IPS-18c (cell line): ENCODE results near the gene SNRNP25.
A peak's percentile ranks its signal among the peaks of the same experiment; 100 is the strongest.
"Not testable (repeated sequence)": the region's sequence is repeated elsewhere in the genome, so short reads cannot be mapped to it uniquely, and the experiment has no call there.

Experiments
- H3K4me3 ChIP-seq: 2 replicates; pipeline ENCODE4 v1.7.0; 2013; ENCODE audit warnings: low read depth, mild to moderate bottlenecking, low read length, moderate library complexity; ENCODE audit not compliant: insufficient read depth
- H3K9me3 ChIP-seq: one replicate; pipeline ENCODE4 v1.6.1; 2013; ENCODE audit warnings: mild to moderate bottlenecking, low read length, moderate library complexity; ENCODE audit not compliant: control insufficient read depth, insufficient read depth

The SNRNP25 gene

DNA sequence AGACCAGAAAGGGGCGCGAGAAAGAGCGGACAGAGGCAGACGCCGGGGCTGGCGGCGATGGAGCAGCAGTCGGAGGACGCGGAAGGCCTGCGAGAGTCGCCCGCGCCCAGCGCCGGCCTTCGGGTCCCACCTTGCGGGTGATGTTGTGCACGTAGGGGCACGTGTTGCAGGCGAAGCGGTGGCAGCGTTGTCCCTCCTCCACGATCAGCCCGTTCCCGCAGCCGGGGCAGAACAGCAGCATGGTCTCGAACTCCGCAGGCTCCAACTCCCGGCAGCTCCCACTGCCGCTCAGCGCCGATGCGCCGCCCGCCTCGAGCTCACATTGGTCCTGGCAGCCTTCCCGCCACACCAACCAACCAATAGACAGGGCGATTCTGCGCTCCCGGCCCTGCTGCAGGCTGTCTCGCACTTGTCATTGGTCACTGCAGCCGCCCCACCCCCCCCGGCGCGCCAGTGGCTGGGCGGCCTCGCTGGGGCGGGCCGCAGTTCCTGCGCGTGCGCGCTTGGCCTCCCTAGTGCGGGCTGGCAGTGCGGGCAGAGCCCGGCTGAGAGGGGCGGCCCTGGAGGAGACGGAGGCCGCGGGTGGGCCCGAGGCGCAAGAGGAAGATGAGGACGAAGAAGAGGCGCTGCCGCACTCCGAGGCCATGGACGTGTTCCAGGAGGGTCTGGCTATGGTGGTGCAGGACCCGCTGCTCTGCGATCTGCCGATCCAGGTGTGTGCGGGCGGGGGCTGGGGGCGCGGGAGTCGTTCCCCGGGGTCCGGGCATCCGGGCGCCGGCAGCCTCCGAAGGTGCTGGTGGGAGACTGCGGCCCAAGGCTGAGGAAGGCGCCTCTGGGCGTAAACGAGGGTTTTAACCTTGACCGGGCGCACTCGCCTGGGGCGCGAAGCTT is at the start of gene SNRNP25, which contains the start of gene POLR3K:
Gene SNRNP25, plus strand, starts transcription at position 483 of the 891 bp plus-strand sequence. Its CDS starts 189 bp downstream, at position 672.
Gene POLR3K, minus strand, starts transcription at position 263 of the 891 bp plus-strand sequence. Its CDS starts 22 bp downstream, at position 241.
- Histone ChIP-seq H3K9me3 (no peaks in the 10 kb centered on the region), H3K4me3 (peak within 1 kb of the TSS; percentile 95)

DNA sequence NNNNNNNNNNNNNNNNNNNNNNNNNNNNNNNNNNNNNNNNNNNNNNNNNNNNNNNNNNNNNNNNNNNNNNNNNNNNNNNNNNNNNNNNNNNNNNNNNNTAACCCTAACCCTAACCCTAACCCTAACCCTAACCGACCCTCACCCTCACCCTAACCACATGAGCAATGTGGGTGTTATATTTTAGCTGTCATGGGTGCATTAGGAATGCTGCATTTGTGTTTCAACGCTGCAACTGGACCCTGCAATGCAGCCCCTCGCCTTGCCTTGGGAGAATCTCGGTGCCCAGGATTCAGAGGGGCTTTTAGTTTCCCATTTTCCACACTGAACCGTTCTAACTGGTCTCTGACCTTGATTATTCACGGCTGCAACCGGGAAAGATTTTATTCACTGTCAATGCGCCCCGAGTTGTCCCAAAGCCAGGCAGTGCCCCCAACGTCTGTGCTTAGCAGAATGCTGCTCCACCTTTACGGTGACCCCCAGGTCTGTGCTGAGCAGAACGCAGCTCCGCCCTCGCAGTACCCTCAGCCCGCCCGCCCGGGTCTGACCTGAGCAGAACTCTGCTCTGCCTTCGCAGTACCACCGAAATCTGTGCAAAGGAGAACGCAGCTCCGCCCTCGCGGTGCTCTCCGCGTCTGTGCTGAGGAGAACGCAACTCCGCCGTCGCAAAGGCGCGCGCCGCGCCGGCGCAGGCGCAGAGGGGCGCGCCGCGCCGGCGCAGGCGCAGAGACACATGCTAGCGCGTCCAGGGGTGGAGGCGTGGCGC is 43.5 kb upstream of the SNRNP25 start:
- Histone ChIP-seq H3K9me3 (no peaks in the 10 kb centered on the region), H3K4me3 (no peak overlapping the region)

DNA sequence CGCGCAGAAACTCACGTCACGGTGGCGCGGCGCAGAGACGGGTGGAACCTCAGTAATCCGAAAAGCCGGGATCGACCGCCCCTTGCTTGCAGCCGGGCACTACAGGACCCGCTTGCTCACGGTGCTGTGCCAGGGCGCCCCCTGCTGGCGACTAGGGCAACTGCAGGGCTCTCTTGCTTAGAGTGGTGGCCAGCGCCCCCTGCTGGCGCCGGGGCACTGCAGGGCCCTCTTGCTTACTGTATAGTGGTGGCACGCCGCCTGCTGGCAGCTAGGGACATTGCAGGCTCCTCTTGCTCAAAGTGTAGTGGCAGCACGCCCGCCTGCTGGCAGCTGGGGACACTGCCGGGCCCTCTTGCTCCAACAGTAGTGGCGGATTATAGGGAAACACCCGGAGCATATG is 42.9 kb upstream of the SNRNP25 start:
- H3K4me3 ChIP-seq, H3K9me3 ChIP-seq: not testable (repeated sequence)

DNA sequence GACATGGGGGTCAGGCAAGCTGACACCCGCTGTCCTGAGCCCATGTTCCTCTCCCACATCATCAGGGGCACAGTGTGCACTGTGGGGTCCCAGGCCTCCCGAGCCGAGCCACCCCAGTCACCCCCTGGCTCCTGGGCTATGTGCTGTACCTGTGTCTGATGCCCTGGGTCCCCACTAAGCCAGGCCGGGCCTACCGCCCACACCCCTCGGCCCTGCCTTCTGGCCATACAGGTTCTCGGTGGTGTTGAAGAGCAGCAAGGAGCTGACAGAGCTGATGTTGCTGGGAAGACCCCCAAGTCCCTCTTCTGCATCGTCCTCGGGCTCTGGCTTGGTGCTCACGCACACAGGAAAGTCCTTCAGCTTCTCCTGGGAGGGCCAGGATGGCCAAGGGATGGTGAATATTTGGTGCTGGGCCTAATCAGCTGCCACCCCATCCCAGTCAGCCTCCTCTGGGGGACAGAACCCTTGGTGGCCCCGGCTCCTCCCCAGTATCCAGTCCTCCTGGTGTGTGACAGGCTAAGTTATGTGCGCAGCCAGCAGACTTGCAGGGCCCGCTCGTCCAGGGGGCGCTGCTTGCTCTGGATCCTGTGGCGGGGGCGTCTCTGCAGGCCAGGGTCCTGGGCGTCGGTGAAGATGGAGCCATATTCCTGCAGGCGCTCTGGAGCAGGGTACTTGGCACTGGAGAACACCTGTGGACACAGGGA is 36.4 kb upstream of the SNRNP25 start:
- H3K4me3 ChIP-seq, H3K9me3 ChIP-seq: not testable (repeated sequence)

DNA sequence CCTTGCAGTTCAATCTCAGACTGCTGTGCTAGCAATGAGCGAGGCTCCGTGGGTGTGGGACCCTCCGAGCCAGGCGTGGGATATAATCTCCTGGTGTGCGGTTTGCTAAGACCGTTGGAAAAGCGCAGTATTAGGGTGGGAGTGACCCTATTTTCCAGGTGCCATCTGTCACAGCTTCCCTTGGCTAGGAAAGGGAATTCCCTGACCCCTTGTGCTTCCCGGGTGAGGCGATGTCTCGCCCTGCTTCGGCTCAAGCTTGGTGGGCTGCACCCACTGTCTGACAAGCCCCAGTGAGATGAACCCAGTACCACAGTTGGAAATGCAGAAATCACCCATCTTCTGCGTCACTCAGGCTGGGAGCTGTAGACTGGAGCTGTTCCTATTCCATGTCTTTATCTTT is 32.7 kb upstream of the SNRNP25 start:
- not testable (repeated sequence) for H3K9me3 ChIP-seq, H3K4me3 ChIP-seq

DNA sequence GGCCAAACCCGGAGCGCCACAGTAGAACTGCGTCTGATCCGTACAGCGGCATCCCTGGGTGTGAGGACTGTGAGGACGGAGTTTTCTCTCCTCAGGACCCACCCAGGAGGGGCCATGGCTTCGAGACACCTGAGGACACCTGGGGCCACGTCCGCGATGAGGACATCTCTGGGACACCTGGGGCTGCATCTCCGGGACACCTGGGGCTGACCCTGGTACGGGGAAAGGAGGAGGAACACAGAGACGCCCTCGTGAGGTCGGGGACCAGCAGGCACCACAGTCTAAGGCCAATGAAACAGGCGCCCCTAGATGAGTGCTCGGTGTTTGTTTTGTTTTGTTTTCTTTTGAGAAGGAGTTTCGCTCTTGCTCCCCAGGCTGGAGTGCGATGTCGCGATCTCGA is 29.5 kb upstream of the SNRNP25 start:
- H3K4me3 ChIP-seq, H3K9me3 ChIP-seq: not testable (repeated sequence)

DNA sequence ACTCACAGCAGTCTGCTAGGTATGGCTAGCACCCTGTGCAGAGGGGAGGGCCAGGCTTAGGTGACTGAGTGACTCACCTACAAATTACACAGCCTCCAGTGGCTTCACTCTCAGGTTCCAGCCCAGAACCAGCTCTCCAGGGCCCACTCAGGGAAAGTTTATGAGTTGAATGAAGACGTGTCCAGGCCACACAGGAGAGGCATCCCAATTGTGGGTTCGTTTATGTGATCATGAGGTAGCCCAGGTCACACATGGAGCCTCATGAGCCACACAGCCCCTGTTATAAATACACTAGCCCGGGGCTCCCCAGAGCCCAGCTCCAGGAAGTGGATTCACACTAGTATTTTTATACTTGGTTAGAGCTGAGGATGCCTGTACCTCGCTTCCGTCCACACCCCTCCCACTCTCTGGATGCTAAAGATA is 27.7 kb upstream of the SNRNP25 start:
- H3K4me3 ChIP-seq, H3K9me3 ChIP-seq: not testable (repeated sequence)

DNA sequence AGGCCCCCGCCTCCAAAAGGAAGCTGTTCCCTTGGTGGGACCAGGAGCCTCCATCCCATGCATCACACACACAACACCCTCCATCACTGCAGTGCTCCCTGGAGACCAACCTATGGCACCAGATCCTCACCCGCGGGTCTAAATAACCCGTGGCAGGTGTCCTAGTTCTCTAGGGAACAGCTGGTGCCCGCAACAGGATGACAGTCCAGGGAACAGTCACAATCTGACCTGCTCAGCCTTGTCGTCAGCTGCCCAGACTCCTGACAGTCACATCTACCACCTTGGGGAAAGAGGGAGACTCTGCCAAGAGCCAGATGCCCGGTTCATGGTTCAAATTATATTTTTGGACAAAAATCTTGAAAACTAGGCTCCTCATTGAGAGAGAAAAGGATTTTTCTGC is 23.0 kb upstream of the SNRNP25 start:
- H3K9me3 ChIP-seq, H3K4me3 ChIP-seq: not testable (repeated sequence)

DNA sequence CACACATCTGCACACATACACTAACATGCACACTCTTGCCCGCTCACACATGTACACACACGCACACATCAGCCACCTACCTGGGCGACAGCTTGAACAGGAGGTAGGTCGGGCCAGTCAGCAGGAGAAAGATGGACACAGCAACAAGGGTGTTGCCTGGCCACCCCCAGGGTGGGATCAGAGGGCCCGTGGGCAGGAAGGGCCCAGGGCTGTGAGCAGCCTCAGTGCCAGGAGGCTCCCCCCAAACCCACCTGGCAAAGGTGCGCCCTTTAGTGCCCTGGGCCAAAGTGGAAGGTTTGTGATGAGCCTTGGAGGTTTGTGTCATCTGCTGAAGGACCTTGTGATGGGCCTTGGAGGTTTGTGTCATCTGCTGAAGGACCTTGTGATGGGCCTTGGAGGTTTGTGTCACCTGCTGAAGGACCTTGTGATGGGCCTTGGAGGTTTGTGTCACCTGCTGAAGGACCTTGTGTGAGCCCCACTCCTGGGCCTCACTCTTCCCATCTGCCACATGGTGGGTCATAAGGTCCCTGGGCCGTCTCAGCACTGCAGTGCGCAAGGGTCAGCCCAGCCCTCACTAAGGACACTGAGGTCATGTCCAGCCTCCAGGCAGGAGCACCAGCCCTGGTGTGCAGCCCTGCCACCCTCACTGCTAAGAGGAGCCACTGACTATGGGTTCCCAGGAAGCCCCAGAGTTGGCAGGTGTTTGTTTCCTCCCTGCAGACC is 20.3 kb upstream of the SNRNP25 start:
- H3K4me3 ChIP-seq, H3K9me3 ChIP-seq: not testable (repeated sequence)

DNA sequence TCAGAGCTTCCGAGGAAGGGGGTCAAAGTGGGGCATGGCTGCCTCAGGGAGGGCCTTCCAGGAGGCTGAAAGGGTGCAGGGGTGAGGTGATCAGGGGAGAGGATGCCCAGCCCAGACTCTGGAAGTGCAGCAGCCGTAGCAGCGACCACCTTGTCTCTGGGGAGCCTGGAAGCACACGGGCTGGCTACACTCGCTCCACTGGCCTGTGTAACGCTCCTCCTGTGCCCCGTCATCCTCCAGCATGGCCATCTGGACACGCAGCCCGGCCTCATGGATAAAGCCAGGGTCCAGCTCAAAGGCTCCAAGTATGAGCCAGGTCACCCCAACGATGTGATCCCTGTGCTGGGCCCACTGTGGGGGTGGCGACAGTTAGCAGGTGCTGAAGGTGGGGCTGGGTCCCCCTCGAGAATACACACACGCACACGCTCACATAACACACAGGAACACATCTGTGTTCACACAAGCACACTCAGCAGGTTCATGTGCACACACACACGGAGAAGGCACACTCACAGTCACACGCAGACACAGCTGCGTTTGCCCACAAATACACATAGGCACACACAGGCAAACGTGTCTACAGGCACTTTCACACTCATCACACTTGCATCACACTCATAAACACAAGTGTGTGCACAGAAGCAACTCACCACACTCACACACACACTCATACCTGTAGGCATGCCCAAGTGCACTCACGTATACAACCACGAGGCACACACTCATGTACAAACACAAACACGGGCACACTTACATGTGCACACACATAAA is 19.6 kb upstream of the SNRNP25 start:
- Histone ChIP-seq H3K4me3 (no peak overlapping the region; the same call in 1 of the 2 replicates), H3K9me3 (no peaks in the 10 kb centered on the region)

DNA sequence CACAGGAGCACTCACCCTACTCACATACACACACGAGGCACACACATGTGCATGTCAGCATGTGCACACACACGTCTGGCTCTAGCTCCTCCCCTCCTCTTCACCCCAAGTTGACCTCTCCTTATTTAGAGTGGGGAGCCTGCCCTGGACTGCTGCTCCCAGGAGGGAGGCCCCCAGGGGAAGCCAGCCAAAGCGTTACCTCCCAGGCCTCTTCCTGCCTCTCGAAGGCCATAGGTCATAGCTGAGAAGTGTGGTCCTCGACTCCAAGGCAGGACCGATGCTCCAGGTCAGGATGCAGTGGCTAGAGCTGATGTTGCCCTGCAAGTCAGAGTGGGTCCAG is 19.0 kb upstream of the SNRNP25 start:
- Histone ChIP-seq H3K9me3 (no peaks in the 10 kb centered on the region), H3K4me3 (no peak overlapping the region)

DNA sequence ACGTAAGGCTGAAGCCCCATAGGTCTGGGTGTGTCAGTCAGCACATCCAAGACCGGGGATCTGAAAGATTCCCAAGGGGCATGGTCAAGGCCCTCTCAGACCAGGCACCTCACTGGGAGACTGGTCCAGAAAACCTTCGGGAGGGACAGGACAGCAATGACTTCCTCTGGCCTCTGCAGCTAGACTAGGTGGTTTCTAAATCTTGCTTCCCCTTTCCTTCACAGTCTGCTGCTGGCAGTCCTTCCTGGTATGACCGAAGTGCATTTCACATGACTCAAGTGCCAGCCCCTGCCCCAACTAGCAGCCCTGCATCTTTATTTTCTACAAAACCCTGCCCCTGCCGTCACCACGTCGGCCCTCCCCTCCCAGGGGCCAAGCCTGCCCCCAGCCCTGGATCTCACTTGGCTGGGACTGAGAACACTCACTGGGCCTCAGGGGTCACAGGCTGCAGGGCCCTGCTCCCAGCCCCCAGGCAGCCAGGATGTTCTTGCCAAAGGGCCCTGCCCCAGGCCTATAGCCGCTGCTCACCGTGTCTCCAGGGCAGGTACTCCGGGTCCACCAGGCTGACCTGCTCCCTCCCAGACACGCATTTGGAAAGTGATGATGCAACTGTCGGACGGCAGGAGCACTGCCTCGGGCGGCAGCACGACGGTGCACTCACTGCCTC is 18.5 kb upstream of the SNRNP25 start:
- no peaks in the 10 kb centered on the region for H3K9me3 ChIP-seq
- H3K4me3 ChIP-seq, result no peak overlapping the region

DNA sequence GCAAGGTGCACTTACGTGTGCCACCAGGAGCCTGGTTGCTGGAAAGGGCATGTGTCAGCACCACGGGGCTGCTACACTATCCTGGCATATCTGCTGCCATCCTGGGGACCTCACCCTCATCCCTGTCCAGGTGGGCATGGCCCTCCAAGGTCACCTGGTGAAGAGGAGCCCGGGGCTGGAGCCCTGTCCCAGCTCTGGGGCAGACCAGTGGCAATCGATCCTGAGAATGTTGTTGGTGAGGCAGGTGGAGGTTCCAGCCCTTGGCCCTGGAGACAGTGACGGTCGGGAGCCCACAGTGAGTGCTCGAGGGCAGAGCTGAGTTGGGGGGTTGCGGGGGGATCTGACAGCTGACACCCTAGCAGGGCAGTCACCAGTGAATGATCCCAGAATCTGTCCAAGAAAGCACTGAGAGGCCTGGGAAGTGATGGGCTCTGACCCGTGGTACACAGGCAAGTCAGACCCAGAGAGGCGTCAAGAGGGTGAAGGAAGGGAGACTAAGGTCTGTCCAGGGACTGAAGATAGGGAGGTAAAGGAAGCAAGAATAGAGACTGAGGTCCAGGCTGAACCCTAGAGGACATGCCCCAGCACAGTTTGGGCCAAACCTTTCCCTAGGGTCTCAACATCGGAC is 17.8 kb upstream of the SNRNP25 start:
- Histone ChIP-seq H3K4me3 (no peak overlapping the region), H3K9me3 (no peaks in the 10 kb centered on the region)

DNA sequence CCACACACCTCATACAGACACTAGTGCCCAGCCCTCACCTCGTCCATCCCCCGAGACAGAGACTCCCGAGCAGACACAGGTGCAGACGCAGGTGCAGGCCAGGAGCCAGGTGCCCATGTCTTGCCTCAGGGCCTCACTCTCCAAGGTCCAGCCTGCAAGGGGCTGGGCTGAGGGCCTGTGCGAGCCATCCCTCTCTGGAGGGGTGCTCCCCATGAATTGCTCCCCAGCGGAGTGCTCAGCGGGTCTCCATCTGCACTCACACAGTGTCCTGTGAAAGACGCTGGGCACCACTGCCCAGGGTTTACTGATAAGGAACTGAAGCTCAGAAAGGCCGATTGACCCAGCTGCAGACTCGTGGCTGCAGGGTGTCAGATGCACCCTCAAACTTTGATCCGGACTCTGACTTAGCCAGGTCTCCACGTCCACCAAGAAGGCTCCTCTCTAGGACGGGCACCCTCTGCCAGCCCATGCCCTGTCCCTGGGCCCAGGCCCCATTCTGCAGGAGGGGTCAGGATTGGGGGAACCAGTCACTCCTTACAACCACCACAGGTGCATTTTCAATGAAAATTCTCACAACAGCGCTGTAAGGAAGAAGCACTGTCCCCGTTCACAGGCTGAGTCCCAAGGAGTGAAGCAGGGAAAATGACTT is 17.2 kb upstream of the SNRNP25 start:
- no peak overlapping the region for H3K4me3 ChIP-seq
- no peaks in the 10 kb centered on the region for H3K9me3 ChIP-seq

DNA sequence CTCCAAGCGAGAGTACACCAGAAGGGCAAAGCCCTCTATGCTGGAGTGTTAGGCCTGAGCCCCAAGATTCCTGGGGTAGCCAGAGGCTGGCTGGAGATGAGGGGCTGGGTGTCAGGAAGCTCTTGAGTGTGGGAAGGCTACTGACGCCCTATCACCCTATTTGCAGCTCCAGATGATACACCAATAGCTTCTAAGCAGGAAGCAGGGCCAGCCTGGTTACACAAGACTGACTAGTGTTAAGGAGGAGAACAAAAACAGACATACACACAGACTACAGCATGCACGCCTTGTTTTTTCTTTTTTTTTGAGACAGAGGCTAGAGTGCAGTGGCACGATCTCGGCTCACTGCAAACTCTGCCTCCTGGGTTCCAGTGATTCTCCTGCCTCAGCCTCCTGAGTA is 16.1 kb upstream of the SNRNP25 start:
- Histone ChIP-seq H3K4me3 (no peak overlapping the region), H3K9me3 (peaks cover 2% of the 10 kb centered on the region)
